GOT3 (cell line): ENCODE results near the gene CLIP1.
"Not testable (repeated sequence)": the region's sequence is repeated elsewhere in the genome, so short reads cannot be mapped to it uniquely, and the experiment has no call there.

ENCODE experiments used
- DNase-seq: peaks from one replicate; lab custom pipeline; 2025; ENCODE audit warnings: mixed read lengths; lab: John Stamatoyannopoulos, UW

Gene CLIP1

GRCh38 chr12:122310626-122311333 lies 111.7 kb downstream of the CLIP1 start:
- DNase-seq: no peak

GRCh38 chr12:122309564-122310121 lies 112.8 kb downstream of the CLIP1 start:
- DNase-seq: no peak

DNA sequence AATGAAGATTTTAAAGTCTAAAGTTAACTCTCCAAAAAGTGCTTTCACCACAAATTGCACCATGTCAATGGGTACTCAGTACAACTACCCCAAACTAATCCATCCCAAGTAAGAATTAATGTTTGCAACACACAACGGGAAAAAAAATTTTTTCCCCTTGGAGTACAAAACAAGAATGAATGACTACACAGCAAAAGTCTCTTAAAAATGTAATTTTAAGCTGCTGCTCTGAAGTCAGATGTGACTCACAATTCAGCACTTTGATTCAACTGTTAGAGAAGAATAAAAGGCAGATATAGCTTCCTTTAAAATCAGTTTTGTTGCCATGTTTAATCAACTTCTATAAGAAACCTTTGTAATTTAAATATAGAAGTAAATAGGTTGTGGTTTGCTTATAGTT lies 113.7 kb downstream of the CLIP1 start:
- no peak for DNase-seq

DNA sequence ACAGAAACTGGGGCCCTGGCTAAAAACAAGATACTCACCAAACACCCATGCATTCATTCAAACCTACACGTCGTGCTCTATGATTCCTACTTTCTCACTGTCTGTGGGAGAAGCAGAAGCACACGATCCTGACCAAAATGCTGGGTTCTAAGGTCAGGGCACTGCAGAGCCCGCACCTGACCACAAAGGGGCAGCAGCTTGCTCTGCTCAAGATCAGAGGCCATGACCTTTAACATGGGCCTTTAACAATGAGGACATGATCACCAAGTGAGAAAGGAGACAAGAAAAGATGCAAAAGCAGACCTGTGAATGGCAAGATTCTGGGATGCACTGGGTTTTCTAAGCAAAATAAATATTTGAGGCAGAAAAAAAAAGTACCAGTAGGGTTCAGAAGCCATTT lies 116.1 kb downstream of the CLIP1 start:
- no peak for DNase-seq

DNA sequence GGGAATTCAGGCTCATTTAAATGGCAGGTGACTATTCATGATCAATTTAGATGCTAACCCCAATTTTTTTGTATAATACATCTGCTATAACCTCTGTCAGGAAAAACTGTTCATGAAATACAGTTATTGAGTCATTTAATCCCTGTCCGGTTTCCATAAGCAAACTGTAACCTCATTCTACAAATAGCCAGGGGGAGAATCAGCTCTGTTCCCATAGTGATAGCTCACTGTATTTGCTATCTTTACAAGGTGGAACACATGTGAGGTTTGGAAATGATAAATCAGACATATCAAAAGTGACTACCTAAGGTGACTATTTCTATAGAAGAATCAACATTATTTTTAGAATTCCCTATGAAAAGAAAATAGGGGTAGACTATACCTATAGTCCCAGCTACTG lies 117.5 kb downstream of the CLIP1 start:
- no peak for DNase-seq

DNA sequence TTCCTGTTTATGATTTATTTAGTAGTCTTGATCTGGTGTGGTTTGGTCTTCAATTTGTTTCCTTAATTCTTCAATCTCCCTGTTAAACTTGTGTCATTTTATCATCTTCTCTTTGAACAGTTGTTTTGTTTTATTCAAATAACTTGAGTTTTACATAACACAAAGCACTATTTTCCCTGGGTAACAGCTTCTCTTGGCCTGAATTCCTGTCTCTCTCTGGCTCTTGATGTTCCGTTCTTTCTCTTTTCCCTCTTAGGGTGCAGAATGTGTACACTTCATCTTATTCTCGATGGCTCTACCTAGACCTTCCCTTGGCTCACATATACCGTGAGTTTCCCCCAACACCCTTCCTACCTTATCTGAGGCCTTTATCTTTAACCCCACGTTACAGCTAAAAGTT lies 119.4 kb downstream of the CLIP1 start:
- no peak for DNase-seq

DNA sequence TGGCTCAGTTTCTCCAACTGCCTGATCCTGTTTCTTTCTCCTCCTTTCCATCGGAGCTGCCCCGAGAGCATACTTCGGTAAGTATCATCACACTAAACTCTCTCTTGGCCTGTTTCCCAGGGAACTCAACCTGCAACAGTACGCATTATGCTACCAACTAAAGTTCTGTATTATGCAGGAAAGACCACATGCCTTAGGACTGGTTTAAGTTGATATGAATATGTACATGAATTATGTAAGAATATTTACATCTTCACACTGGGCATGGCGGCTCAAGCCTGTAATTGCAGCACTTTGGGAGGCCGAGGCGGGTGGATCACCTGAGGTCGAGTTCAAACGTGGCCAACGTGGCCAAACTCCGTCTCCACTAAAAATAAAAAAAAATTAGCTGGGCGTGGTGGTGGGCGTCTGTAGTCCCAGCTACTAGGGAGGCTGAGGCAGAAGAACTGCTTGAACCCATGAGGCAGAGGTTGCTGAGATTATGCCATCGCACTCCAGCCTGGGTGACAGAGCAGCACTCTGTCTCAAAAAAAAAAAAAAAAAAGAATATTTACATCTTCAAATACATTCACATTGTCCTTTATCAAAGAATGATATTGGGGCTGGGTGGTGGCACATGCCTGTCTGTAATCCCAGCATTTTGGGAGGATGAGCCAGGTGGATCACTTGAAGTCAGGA lies 124.3 kb downstream of the CLIP1 start:
- DNase-seq: no peak

DNA sequence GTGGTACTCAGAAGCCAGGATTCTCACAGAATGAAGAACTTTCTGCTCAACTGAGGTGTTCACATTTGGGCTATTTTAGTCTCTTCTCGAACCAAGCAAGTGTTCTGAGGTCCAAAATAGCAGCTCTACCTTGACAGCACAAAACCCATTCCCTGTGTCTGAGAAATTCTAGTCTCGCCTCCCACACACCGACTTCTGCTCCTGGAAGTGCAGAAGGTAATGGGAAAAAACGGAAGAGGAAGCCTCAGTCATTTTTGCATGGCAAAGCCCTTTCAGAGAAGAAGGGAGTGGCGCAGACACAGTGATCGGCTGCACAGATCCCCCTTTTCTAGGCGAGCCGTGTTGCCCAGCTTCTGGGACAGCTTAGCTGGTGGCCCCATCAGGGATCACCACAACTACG lies 125.0 kb downstream of the CLIP1 start:
- DNase-seq: no peak

DNA sequence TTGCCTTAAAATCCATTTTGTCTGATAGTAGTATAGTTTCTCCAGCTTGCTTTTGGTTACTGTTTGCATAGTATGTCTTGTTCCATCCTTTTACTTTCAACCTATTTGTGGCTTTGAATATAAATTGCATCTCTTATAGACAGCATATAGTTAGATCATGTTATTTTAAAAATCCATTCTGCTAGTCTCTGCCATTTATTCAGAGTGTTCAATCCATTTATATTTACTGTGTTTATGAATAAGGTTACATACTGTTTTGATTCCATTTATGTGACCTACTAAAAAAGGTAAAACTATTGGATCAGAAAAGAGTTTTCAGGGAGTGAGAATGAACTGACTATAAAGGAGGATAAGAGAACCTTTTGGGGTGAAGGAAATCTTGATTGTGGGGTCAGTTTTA lies 126.6 kb downstream of the CLIP1 start:
- DNase-seq: no peak

GRCh38 chr12:122293081-122293480 lies 129.4 kb downstream of the CLIP1 start:
- DNase-seq: no peak

DNA sequence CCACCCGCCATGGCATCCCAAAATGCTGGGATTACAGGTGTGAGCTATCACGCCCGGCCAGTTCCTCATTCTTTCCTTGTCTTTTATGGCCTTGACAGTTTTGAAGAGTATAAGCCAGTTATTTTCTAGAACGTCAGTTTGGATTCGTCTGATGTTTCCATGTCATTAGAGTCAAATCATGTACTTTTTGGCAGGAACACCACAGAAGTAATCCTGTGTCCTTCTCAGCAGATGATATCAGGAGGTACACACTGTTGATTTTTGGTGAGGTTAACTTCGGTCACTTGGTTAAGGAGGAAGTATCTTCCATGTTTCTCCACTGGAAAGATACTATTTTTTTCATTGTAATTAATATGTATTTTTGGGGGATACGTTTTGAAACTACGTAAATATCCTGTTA lies 131.0 kb downstream of the CLIP1 start:
- DNase-seq: no peak

DNA sequence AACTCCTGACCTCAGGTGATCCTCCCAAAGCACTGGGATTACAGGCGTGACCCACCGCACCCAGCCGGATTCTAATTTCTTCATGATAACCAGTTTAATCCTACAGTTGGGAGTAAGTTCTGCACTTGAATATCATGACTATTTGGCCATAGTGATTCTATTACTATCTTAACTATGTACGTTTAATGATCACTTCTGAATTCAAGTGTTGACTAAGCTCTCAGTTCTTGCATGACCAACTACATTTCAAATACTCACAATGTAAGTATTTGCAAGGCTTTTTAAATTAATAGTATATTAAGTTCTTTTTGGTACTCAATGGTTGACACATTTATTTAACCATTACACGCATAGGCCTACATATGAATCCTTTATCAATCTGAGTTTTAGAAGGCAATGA lies 138.8 kb downstream of the CLIP1 start:
- DNase-seq: no peak

DNA sequence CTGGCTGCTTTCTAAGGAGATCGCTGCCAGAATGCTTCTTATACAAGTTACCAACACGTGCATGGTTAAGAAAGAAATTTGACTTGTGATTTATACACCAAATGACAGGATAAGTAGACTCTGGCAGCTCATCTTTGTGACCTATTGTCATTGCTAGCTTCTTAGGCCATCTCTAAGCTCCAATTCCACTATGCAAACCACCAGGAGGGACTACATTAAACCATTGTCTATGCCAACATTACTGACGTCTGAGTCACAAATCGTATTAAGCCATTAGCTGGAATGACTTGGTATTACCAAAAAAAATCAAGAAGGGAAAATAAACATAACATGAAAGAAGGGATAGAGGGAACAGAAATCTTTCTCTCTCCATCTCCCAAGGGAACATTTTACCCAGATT lies 140.4 kb downstream of the CLIP1 start:
- DNase-seq: no peak

- no peak for DNase-seq
These were observed 146.2 kb downstream of the CLIP1 start for GRCh38 chr12:122276242-122276641.

DNA sequence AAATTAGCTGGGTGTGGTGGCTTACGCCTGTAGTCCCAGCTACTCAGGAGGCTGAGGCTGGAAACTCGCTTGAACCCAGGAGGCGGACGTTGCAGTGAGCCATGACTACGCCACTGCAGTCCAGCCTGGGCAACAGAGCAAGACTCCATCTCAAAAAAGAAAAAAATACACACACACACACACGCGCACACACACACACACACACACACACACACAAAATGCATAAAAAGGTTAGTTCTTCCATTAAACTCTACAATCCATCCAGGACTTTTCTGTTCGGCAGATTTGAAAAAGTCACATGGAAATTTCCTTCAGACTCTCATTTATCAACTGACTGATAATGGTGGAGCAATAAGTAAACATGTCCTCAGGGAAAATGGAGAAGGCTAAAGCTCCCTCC lies 147.0 kb downstream of the CLIP1 start:
- DNase-seq: no peak

DNA sequence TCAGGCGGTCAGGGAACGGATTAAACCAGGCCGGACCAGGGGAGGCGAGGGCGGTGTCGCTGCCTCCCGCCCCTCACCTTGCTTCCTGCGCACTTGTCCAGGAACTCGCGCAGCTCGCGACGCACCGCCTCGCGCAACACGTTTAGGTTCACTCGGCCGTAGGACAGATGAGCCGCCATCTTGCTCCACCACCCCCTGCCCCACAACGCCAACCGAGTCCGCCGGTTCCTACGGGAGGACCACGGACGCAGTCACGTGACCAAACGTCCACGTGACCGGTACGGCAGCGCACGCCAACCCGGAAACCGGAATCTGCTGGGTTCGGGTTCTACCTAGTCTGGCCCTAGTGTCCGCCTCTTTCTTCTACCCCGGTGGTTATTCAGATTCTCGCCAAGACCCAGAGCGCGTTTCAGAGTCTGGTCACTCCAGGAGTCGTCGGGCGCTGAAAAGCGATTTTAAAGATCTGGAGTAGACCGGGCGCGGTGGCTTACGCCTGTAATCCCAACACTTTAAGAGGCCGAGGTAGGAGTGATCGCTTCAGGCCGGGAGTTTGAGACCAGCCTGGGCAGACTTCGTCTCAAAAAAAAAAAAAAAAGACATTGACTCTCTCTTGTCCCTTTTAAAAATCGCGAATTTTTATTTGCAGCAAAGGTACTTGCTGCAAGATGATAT lies 156.1 kb downstream of the CLIP1 start, which contains the start of gene VPS33A:
VPS33A (minus strand) TSS at position 265 of the 672 bp plus-strand sequence; CDS start at position 179, 86 bp downstream.
- peak; percentile 82 for DNase-seq

- no peak for DNase-seq
These were observed 156.6 kb downstream of the CLIP1 start for GRCh38 chr12:122265886-122266229.

DNA sequence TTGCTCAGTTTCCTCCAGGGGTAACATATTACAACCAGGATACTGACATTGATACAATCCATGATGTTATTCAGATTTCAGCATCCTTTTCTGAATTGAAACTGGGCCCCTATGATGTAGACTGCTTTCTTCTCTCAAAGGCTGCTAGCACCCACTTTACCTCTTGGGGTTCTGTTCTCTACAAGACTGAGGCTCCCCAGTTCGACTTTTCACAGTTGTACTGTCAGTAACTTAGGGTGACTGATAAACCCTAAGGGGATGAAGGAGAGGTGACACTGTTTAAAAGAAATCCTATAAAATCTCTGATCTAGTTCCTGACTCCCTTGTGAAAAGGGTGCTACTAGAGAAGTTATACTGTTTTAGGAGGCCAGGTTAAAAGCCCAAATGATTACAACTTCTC lies 157.0 kb downstream of the CLIP1 start:
- no peak for DNase-seq

- not testable (repeated sequence) for DNase-seq
These were observed 161.7 kb downstream of the CLIP1 start for GRCh38 chr12:122260735-122261134.

- not testable (repeated sequence) for DNase-seq
These were observed 163.5 kb downstream of the CLIP1 start for GRCh38 chr12:122258939-122259338.

- DNase-seq: not testable (repeated sequence)
These were observed 164.0 kb downstream of the CLIP1 start for GRCh38 chr12:122258462-122258861.

- no peak for DNase-seq
These were observed 171.9 kb downstream of the CLIP1 start for GRCh38 chr12:122250536-122250935.

GRCh38 chr12:122250047-122250446 lies 172.4 kb downstream of the CLIP1 start:
- no peak for DNase-seq
